ENCODE measurements around the gene SIK2. TPM values are rescaled to one million over a fixed set of nuclear protein-coding genes. Genes with fewer than 3 reads are reported as not detected.

Gene SIK2
- total RNA-seq, 1 donor from 2014 or later = 19.0 TPM

DNA sequence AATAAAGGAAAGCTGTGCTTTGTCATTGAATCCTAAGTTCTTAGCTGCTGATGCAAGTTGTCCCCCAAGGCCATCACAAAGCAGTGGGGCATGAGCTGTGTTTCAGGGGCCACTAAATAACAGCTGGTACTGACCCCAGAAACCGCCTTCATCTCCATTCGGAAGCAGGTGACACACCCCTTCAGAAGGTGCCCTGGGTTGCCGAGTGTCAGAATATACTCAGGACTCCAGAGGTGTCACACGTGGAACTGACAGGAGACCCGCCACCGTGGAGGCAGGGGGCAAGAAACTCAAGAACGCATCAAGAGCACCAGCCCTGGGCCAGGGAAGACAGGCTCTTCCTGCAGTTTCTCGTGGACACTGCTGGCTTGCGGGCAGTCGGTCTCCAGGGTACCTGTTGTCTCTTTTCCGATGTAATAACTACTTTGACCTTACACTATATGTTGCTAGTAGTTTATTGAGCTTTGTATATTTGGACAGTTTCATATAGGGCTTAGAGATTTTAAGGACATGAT is 122.4 kb downstream of the SIK2 start:
- Mint-ChIP-seq H3K36me3 (ENCODE audit: unreplicated experiment) (peaks cover 57% of the 10 kb centered on the region), H3K27ac (ENCODE audit: unreplicated experiment) (no peak overlapping the region), H3K4me3 (ENCODE audit: unreplicated experiment) (no peak overlapping the region), H3K27me3 (ENCODE audit: unreplicated experiment) (no peaks in the 10 kb centered on the region), H3K9me3 (ENCODE audit: unreplicated experiment) (no peaks in the 10 kb centered on the region), H3K4me1 (ENCODE audit: unreplicated experiment) (peaks cover 14% of the 10 kb centered on the region)
- no peak for DNase-seq (ENCODE audit: extremely low spot score, unreplicated experiment)
- TF ChIP-seq, protein P1, sequence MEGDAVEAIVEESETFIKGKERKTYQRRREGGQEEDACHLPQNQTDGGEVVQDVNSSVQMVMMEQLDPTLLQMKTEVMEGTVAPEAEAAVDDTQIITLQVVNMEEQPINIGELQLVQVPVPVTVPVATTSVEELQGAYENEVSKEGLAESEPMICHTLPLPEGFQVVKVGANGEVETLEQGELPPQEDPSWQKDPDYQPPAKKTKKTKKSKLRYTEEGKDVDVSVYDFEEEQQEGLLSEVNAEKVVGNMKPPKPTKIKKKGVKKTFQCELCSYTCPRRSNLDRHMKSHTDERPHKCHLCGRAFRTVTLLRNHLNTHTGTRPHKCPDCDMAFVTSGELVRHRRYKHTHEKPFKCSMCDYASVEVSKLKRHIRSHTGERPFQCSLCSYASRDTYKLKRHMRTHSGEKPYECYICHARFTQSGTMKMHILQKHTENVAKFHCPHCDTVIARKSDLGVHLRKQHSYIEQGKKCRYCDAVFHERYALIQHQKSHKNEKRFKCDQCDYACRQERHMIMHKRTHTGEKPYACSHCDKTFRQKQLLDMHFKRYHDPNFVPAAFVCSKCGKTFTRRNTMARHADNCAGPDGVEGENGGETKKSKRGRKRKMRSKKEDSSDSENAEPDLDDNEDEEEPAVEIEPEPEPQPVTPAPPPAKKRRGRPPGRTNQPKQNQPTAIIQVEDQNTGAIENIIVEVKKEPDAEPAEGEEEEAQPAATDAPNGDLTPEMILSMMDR (IDR thresholded peaks at IDR 0.05) = no peak

DNA sequence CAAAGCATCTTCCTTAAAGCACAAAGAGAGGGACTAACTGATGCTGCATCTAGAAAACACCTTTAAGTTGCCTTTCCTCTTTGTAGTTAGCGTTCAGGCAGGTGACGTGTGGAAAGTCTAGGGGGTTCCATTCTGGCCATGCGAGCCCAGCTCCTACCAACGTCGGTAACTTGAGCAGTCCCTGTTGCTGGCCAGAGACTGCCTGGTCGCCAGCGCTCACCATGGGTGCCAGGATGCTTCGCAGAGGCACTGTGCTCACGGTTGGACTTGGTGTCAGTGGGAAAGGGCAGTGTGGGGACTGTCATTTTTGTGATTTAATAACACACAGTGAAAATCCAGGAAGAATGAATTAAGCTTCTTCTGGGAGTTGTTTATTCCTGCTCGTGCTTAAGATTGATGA is 123.4 kb downstream of the SIK2 start:
- no peak overlapping the region for H3K27ac Mint-ChIP-seq (ENCODE audit: unreplicated experiment)
- no peak overlapping the region for H3K4me3 Mint-ChIP-seq (ENCODE audit: unreplicated experiment)
- H3K4me1 Mint-ChIP-seq (ENCODE audit: unreplicated experiment) = peaks cover 22% of the 10 kb centered on the region
- H3K36me3 Mint-ChIP-seq (ENCODE audit: unreplicated experiment) = peaks cover 50% of the 10 kb centered on the region
- H3K27me3 Mint-ChIP-seq (ENCODE audit: unreplicated experiment) = no peaks in the 10 kb centered on the region
- no peak for DNase-seq (ENCODE audit: extremely low spot score, unreplicated experiment)
- H3K9me3 Mint-ChIP-seq (ENCODE audit: unreplicated experiment) = no peaks in the 10 kb centered on the region
- TF ChIP-seq, protein P1 (IDR thresholded peaks at IDR 0.05) = no peak

DNA sequence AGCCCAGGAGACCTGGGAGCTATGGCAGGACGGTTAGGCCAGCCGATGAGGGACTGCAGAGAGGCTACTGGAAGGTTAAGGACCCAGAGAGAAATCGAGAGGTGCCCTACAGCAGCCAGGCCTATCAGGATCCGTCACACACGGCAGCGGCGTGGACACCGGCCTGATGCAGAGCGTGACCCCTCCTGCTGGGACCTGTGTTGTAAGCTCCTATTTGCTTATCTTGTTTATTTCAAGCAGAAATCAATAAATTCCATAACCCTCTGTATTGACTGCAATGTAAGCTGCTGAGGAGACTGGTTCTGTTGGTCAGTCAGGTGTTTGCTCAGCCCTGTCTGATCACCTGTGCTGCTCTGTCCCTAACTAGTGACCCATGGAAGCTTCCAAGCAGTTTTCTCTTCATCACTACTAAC is 124.1 kb downstream of the SIK2 start:
- TF ChIP-seq, protein P1 (IDR thresholded peaks at IDR 0.05) = no peak
- Mint-ChIP-seq H3K27me3 (ENCODE audit: unreplicated experiment) (no peaks in the 10 kb centered on the region), H3K4me1 (ENCODE audit: unreplicated experiment) (peaks cover 28% of the 10 kb centered on the region), H3K4me3 (ENCODE audit: unreplicated experiment) (no peak overlapping the region), H3K27ac (ENCODE audit: unreplicated experiment) (no peak overlapping the region), H3K36me3 (ENCODE audit: unreplicated experiment) (peaks cover 43% of the 10 kb centered on the region), H3K9me3 (ENCODE audit: unreplicated experiment) (no peaks in the 10 kb centered on the region)
- no peak for DNase-seq (ENCODE audit: extremely low spot score, unreplicated experiment)

DNA sequence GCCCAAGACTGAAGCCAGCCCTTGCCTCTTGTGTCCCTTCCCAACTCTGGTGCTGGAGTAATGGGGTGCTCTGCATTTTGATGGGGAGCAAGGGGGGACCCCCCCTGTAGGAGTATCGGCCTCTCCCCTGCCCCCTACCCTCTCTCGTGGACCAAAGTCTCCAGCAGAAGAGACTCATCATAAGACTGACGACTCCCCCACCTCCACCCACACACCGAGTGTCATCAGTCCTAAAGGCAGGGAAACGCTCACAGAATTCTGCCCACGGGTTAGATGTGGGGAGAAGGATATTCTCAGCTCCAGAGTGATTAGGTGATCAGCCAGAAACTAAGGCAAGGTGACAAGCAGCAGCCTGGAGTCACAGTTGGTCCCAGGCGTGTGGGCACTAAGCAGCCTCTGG is 125.2 kb downstream of the SIK2 start:
- no peak for DNase-seq (ENCODE audit: extremely low spot score, unreplicated experiment)
- Mint-ChIP-seq H3K27me3 (ENCODE audit: unreplicated experiment) (no peaks in the 10 kb centered on the region), H3K4me1 (ENCODE audit: unreplicated experiment) (peaks cover 38% of the 10 kb centered on the region), H3K27ac (ENCODE audit: unreplicated experiment) (no peak overlapping the region), H3K9me3 (ENCODE audit: unreplicated experiment) (no peaks in the 10 kb centered on the region), H3K36me3 (ENCODE audit: unreplicated experiment) (peaks cover 35% of the 10 kb centered on the region), H3K4me3 (ENCODE audit: unreplicated experiment) (no peak overlapping the region)
- TF ChIP-seq, protein P1 (IDR thresholded peaks at IDR 0.05) = no peak

DNA sequence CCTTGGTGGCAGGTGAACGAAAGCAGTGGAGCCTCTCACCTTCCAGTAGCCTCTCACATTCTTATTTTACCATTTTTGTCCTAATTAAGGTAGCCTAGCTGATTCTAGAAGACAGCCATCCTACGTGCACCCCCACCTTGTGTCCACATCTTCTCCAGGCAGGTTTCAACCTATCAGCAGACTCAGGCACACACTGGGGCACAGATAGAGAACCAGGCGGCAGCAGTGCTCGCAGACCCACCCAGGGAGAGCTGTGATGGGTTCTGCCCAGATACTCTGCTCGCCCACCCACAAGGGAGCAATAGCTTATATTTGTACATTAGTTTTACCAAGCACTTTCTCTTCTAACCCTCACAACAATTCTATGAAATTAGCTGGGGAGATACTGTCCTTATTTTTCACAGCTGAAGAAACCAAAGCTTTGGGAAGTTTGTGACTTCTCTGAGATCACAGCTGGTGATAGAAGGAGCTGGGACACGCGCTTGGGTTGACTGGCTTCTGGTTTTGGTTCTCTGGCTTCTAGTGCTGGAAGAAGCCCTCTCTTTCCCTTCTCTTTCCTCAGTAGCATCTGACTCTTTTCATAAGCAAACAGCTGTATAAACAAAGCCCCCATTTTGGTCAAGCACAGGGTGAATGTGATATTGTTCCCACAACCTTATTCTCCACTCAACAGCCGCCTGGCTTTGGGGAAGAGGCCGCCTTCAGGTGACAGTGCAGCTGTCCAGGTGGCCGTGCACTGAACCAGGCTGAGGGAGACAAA is 127.0 kb downstream of the SIK2 start:
- Mint-ChIP-seq H3K27ac (ENCODE audit: unreplicated experiment) (peak overlapping the region; percentile 100), H3K4me3 (ENCODE audit: unreplicated experiment) (peak overlapping the region; percentile 30), H3K4me1 (ENCODE audit: unreplicated experiment) (peaks cover 53% of the 10 kb centered on the region), H3K9me3 (ENCODE audit: unreplicated experiment) (no peaks in the 10 kb centered on the region), H3K36me3 (ENCODE audit: unreplicated experiment) (peaks cover 23% of the 10 kb centered on the region), H3K27me3 (ENCODE audit: unreplicated experiment) (no peaks in the 10 kb centered on the region)
- no peak for DNase-seq (ENCODE audit: extremely low spot score, unreplicated experiment)
- TF ChIP-seq, protein P1 (IDR thresholded peaks at IDR 0.05) = no peak
